ENCODE results near the gene SIGLEC10. TPM values are rescaled to one million over a fixed set of nuclear protein-coding genes. Genes with fewer than 3 reads are reported as not detected.
A peak's percentile ranks its signal among the peaks of the same experiment; 100 is the strongest.

Gene SIGLEC10
- total and polyA plus RNA-seq, 2 experiments from 2014 or later = 0.47 TPM; not detected in 1

GRCh38 chr19:51422053-51422448 lies 4.6 kb upstream of the SIGLEC10 start:
- Histone ChIP-seq H3K79me2 (replicated peaks; ENCODE audit: insufficient read depth) (no peaks in the 10 kb centered on the region), H3K27me3 (ENCODE audit: insufficient read depth) (peaks cover 10% of the 10 kb centered on the region; the same call in 1 of the 2 replicates), H3K27ac (ENCODE audit: low read depth) (no peak overlapping the region), H3K4me2 (peak overlapping the region; percentile 78), H4K20me1 (replicated peaks; ENCODE audit: insufficient read depth) (no peaks in the 10 kb centered on the region), H3K4me3 (peak overlapping the region; percentile 44), H3K4me1 (ENCODE audit: insufficient read depth) (peaks cover 6% of the 10 kb centered on the region; the same call in 1 of the 2 replicates), H3K9me2 (ENCODE audit: insufficient read depth) (no peaks in the 10 kb centered on the region), H3F3A (replicated peaks; ENCODE audit: low read depth) (no peaks in the 10 kb centered on the region), H3K36me3 (ENCODE audit: insufficient read depth) (no peaks in the 10 kb centered on the region), H2AFZ (no peak overlapping the region)
- Mint-ChIP-seq H3K36me3 (ENCODE audit: low read depth) (no peaks in the 10 kb centered on the region), H3K4me1 (peaks cover 5% of the 10 kb centered on the region; the same call in 1 of the 3 replicates), H3K27ac (no peak overlapping the region), H3K27me3 (ENCODE audit: insufficient read depth, low read depth, poor library complexity) (peaks cover 32% of the 10 kb centered on the region), H3K4me3 (peak overlapping the region; percentile 59; the same call in 1 of the 3 replicates), H3K9me3 (peaks cover 11% of the 10 kb centered on the region)
- no peak for TF ChIP-seq ZNF331 (CRISPR knock-in tag; IDR thresholded peaks at IDR 0.05; ENCODE audit: low read depth)
- TF ChIP-seq CTCF (conservative IDR thresholded peaks at IDR 0.05; ENCODE audit: low read depth in 2 of 2) = peak; percentile 92 to 94
- TF ChIP-seq, protein P1, sequence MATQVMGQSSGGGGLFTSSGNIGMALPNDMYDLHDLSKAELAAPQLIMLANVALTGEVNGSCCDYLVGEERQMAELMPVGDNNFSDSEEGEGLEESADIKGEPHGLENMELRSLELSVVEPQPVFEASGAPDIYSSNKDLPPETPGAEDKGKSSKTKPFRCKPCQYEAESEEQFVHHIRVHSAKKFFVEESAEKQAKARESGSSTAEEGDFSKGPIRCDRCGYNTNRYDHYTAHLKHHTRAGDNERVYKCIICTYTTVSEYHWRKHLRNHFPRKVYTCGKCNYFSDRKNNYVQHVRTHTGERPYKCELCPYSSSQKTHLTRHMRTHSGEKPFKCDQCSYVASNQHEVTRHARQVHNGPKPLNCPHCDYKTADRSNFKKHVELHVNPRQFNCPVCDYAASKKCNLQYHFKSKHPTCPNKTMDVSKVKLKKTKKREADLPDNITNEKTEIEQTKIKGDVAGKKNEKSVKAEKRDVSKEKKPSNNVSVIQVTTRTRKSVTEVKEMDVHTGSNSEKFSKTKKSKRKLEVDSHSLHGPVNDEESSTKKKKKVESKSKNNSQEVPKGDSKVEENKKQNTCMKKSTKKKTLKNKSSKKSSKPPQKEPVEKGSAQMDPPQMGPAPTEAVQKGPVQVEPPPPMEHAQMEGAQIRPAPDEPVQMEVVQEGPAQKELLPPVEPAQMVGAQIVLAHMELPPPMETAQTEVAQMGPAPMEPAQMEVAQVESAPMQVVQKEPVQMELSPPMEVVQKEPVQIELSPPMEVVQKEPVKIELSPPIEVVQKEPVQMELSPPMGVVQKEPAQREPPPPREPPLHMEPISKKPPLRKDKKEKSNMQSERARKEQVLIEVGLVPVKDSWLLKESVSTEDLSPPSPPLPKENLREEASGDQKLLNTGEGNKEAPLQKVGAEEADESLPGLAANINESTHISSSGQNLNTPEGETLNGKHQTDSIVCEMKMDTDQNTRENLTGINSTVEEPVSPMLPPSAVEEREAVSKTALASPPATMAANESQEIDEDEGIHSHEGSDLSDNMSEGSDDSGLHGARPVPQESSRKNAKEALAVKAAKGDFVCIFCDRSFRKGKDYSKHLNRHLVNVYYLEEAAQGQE (IDR thresholded peaks at IDR 0.05; ENCODE audit: unreplicated experiment) = peak; percentile 99
- no peak for TF ChIP-seq POLR2AphosphoS5 (IDR thresholded peaks at IDR 0.05; ENCODE audit: low read depth)
- TF ChIP-seq, protein P2, sequence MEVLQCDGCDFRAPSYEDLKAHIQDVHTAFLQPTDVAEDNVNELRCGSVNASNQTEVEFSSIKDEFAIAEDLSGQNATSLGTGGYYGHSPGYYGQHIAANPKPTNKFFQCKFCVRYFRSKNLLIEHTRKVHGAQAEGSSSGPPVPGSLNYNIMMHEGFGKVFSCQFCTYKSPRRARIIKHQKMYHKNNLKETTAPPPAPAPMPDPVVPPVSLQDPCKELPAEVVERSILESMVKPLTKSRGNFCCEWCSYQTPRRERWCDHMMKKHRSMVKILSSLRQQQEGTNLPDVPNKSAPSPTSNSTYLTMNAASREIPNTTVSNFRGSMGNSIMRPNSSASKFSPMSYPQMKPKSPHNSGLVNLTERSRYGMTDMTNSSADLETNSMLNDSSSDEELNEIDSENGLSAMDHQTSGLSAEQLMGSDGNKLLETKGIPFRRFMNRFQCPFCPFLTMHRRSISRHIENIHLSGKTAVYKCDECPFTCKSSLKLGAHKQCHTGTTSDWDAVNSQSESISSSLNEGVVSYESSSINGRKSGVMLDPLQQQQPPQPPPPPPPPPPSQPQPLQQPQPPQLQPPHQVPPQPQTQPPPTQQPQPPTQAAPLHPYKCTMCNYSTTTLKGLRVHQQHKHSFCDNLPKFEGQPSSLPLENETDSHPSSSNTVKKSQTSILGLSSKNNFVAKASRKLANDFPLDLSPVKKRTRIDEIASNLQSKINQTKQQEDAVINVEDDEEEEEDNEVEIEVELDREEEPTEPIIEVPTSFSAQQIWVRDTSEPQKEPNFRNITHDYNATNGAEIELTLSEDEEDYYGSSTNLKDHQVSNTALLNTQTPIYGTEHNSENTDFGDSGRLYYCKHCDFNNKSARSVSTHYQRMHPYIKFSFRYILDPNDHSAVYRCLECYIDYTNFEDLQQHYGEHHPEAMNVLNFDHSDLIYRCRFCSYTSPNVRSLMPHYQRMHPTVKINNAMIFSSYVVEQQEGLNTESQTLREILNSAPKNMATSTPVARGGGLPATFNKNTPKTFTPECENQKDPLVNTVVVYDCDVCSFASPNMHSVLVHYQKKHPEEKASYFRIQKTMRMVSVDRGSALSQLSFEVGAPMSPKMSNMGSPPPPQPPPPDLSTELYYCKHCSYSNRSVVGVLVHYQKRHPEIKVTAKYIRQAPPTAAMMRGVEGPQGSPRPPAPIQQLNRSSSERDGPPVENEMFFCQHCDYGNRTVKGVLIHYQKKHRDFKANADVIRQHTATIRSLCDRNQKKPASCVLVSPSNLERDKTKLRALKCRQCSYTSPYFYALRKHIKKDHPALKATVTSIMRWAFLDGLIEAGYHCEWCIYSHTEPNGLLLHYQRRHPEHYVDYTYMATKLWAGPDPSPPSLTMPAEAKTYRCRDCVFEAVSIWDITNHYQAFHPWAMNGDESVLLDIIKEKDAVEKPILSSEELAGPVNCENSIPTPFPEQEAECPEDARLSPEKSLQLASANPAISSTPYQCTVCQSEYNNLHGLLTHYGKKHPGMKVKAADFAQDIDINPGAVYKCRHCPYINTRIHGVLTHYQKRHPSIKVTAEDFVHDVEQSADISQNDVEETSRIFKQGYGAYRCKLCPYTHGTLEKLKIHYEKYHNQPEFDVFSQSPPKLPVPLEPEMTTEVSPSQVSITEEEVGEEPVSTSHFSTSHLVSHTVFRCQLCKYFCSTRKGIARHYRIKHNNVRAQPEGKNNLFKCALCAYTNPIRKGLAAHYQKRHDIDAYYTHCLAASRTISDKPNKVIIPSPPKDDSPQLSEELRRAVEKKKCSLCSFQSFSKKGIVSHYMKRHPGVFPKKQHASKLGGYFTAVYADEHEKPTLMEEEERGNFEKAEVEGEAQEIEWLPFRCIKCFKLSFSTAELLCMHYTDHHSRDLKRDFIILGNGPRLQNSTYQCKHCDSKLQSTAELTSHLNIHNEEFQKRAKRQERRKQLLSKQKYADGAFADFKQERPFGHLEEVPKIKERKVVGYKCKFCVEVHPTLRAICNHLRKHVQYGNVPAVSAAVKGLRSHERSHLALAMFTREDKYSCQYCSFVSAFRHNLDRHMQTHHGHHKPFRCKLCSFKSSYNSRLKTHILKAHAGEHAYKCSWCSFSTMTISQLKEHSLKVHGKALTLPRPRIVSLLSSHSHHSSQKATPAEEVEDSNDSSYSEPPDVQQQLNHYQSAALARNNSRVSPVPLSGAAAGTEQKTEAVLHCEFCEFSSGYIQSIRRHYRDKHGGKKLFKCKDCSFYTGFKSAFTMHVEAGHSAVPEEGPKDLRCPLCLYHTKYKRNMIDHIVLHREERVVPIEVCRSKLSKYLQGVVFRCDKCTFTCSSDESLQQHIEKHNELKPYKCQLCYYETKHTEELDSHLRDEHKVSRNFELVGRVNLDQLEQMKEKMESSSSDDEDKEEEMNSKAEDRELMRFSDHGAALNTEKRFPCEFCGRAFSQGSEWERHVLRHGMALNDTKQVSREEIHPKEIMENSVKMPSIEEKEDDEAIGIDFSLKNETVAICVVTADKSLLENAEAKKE (CRISPR knock-in tag; IDR thresholded peaks at IDR 0.05) = no peak
- no peak for TF ChIP-seq STAT1 (IDR thresholded peaks at IDR 0.05; ENCODE audit: unreplicated experiment)
- ATAC-seq (peak; percentile 87), DNase-seq (ENCODE audit: low spot score) (peak; percentile 97)
